GM19099 (cell line): ENCODE results near the gene PMF1.

Experiments used
- POLR2A ChIP-seq: IDR thresholded peaks from 3 replicates; pipeline ENCODE4 v1.6.1; 2011; ENCODE audit warnings: low read depth; ENCODE audit not compliant: insufficient read length; ENCODE audit errors: extremely low read depth

PMF1 gene

DNA sequence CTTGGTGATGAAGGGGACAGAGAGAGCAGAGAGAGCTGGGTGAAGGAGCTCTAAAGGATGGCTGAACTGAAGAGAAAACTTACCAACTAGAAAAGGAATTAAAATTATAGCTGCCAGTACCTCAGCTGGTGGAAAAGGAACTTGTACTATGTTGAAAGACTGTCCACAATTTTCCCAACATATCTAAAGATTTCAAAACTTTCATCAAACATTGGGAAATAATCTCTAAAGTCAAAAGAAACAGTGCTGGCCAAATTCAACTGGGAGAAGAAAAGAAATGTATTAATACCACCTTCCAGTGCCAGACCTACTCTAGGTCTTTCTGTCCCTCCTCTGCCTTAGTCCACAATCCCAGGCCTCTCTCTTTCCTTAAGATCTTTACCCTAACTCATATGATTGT lies 63.7 kb downstream of the PMF1 start:
- TF ChIP-seq POLR2A, result no peak

GRCh38 chr1:156276966-156277381 lies 64.2 kb downstream of the PMF1 start:
- TF ChIP-seq POLR2A, result no peak

DNA sequence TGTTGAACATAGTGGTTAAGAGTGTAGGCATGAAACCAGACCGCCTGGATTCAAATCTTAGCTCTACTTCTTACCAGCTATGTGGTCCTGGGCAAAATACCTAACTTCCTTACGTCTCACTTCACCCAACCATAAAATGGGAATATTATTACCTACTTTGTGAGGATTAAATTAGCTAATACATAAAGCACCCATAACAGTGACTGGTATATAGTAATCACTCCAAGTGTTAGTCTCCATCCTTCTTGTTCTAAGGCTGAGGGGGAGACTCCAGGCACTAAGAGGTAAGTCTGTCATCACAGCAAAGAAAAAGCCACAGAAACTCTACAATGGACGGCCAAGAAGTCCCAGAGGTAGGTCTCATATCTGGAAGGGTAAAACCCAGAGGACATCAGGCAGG lies 67.0 kb downstream of the PMF1 start:
- TF ChIP-seq POLR2A, result no peak

- TF ChIP-seq POLR2A, result no peak
These were observed 68.5 kb downstream of the PMF1 start for GRCh38 chr1:156281281-156281680.

GRCh38 chr1:156281693-156282478 lies 69.1 kb downstream of the PMF1 start:
- peak; percentile 37 for TF ChIP-seq POLR2A

DNA sequence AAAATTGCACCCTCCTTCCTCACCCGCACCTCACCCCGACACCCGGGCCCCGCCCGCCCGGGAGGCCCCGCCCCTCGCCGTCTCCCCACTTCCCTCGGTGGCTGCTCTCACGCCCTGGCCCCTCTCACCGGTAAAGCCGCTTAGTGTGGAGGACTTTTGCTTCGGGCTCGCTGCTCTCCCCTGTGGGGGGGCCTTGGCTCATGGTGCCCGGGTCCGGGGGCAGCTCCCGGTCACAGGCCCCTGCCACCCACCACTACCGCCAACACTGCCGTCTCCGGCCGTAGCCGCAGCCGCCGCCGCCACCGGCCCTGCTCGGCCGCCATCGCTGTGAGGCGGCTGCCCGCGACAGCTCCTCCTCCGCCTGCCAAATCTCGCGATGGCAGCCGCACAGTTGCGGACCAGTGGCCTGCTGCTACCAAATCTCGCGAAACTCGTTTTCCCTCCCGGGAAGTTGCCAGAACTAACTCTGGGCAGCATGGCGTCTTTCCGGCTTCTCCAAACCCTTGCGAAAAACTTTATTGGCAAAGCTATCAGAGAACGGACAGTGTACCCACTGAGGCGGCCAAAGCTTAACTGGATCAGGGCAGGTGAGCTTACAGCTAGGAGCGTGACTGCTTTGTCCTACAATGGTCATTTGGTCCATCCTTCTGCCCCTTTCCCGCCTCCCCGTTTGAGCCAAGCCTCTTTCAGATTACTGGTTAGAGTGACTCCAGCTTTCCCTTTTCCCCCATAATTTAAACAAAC lies 69.8 kb downstream of the PMF1 start, which contains the start of gene SMG5:
Gene SMG5, minus strand, starts transcription at position 347 of the 744 bp plus-strand sequence. Its CDS starts 145 bp downstream, at position 202.
- TF ChIP-seq POLR2A, result peak; percentile 99

DNA sequence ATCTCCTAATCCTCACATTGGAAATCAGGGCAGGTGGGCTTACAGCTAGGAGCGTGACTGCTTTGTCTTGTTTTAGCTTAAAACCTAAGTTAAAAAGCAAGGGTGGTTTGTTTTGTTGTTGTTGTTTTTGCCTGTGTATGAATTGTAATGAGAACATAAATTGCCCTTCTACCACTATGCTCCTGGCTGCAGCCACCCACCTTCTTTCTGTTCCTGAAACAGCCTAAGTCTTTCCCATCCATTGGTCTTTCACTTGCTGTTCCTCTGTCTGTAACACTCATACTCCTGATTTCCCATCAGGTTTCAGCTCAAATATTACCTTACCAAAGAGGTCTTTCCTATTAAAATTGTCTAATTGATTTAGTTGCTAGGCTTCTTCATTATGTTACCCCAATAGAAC lies 70.7 kb downstream of the PMF1 start:
- no peak for TF ChIP-seq POLR2A

GRCh38 chr1:156284112-156284511 lies 71.3 kb downstream of the PMF1 start, which contains the start of gene TMEM79:
TSS of gene TMEM79 (plus strand) at chr1:156284325. CDS start at chr1:156285227, 902 bp downstream.
- TF ChIP-seq POLR2A, result no peak

DNA sequence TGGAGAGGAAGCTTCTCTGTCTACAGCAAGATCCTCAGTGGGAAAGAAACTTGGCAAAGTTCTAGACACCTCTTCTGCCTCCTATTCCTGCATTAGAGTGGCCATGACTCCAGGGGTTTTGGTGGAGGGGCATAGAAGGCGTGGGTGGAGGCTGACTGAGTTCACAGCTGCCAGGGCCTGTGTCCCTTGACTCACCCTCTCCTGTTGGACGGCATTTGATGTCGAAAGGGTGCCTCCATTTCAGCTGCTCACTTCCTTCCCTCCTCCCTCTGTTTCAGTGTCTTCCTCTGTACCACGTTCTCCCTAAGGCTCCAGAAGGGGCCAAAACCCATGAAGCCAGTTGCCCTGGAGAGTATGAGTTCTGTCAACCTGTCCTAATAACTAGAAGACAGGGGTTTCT lies 72.0 kb downstream of the PMF1 start:
- no peak for TF ChIP-seq POLR2A

DNA sequence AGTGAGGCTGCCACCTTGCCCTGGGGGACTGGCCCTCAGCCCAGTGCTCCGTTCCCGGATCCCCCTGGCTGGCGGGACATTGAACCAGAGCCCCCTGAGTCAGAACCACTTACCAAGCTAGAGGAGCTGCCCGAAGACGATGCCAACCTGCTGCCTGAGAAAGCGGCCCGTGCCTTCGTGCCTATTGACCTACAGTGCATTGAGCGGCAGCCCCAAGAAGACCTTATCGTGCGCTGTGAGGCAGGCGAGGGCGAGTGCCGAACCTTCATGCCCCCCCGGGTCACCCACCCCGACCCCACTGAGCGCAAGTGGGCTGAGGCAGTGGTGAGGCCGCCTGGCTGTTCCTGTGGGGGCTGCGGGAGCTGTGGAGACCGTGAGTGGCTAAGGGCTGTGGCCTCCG lies 72.6 kb downstream of the PMF1 start:
- no peak for TF ChIP-seq POLR2A

DNA sequence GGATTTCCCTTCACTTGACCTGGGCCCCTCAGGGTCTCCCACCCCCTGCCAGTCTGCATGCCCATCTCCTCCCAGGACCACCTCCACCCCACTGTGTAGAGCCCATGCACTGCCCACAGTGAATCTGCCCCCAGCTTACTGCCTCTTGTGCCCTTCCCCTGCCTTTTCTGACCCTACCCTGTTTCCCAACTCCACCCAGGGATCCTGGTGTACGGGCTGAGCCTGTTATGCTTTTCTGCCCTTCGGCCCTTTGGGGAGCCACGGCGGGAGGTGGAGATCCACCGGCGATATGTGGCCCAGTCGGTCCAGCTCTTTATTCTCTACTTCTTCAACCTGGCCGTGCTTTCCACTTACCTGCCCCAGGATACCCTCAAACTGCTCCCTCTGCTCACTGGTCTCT lies 73.3 kb downstream of the PMF1 start:
- no peak for TF ChIP-seq POLR2A
